HL-60 (cell line): ENCODE data around the gene STRIP1.

Experiments
- DNase-seq, 2 experiments: peaks; one replicate each; pipeline ENCODE4 v3.0.0-alpha.2; 2010 to 2020; ENCODE audit warnings: low read depth in 1 of 2, low spot score in 1 of 2
- H3K27ac ChIP-seq: fragments of 250-450 bp; sonication (Bioruptor Pico); replicated peaks from 2 replicates; pipeline ENCODE4 v1.5.1; 2020; ENCODE audit warnings: mild to moderate bottlenecking, moderate library complexity
- H3K27me3 ChIP-seq: fragments of 250-450 bp; sonication (Bioruptor Pico); 2 replicates; pipeline ENCODE4 v1.5.1; 2021; ENCODE audit warnings: mild to moderate bottlenecking, moderate library complexity; ENCODE audit not compliant: insufficient read depth, poor library complexity, severe bottlenecking
- H3K4me3 ChIP-seq: replicated peaks from 2 replicates; pipeline ENCODE4 v1.5.1; 2011; ENCODE audit warnings: mild to moderate bottlenecking, control low read depth, low read length; ENCODE audit not compliant: insufficient read depth
- CTCF ChIP-seq: IDR thresholded peaks from one replicate; pipeline ENCODE4 v1.5.1; 2011; ENCODE audit warnings: low read length, control low read depth, inconsistent platforms; ENCODE audit not compliant: insufficient read depth
- GABPA ChIP-seq: IDR thresholded peaks from 2 replicates; pipeline ENCODE4 v1.6.1; 2012; ENCODE audit warnings: low read depth
- POLR2AphosphoS5 ChIP-seq: IDR thresholded peaks from 2 replicates; pipeline ENCODE4 v1.6.1; 2012; ENCODE audit warnings: low read depth
- SPI1 ChIP-seq: IDR thresholded peaks from 2 replicates; pipeline ENCODE4 v1.6.1; 2012; ENCODE audit warnings: low read depth, mild to moderate bottlenecking, borderline replicate concordance
- TF ChIP-seq, protein P1 (sequence below): IDR thresholded peaks from 2 replicates; pipeline ENCODE4 v1.6.1; 2012; ENCODE audit warnings: low read depth; ENCODE audit not compliant: insufficient replicate concordance

Gene STRIP1

GRCh38 chr1:110039641-110040040 lies 5.2 kb downstream of the STRIP1 start:
- Histone ChIP-seq H3K27ac (no peak overlapping the region), H3K27me3 (no peaks in the 10 kb centered on the region), H3K4me3 (no peak overlapping the region)
- no peak for DNase-seq
- TF ChIP-seq GABPA, result no peak
- no peak for TF ChIP-seq SPI1
- TF ChIP-seq, protein P1, sequence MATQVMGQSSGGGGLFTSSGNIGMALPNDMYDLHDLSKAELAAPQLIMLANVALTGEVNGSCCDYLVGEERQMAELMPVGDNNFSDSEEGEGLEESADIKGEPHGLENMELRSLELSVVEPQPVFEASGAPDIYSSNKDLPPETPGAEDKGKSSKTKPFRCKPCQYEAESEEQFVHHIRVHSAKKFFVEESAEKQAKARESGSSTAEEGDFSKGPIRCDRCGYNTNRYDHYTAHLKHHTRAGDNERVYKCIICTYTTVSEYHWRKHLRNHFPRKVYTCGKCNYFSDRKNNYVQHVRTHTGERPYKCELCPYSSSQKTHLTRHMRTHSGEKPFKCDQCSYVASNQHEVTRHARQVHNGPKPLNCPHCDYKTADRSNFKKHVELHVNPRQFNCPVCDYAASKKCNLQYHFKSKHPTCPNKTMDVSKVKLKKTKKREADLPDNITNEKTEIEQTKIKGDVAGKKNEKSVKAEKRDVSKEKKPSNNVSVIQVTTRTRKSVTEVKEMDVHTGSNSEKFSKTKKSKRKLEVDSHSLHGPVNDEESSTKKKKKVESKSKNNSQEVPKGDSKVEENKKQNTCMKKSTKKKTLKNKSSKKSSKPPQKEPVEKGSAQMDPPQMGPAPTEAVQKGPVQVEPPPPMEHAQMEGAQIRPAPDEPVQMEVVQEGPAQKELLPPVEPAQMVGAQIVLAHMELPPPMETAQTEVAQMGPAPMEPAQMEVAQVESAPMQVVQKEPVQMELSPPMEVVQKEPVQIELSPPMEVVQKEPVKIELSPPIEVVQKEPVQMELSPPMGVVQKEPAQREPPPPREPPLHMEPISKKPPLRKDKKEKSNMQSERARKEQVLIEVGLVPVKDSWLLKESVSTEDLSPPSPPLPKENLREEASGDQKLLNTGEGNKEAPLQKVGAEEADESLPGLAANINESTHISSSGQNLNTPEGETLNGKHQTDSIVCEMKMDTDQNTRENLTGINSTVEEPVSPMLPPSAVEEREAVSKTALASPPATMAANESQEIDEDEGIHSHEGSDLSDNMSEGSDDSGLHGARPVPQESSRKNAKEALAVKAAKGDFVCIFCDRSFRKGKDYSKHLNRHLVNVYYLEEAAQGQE, result no peak
- no peak for TF ChIP-seq CTCF
- TF ChIP-seq POLR2AphosphoS5, result no peak

DNA sequence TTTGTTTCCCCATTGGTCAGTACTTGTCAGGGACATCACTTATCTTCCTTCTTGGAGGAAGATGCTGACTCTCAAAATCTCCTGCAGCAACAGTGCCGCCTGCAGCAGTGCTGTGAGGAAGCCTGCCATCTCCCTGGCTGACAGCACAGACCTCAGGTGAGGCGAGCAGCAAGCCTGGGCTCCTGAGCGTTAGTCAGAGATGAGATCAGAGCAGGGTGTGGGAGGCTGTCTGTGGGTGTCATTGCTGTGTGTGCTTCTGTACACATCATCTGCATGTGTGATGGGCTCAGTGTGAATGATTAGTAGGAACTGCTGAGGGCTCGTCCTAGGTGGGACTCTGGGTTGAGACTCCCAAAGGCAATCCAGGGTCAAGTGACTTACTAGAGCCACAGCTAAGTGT lies 6.1 kb downstream of the STRIP1 start:
- Histone ChIP-seq H3K4me3 (no peak overlapping the region), H3K27me3 (no peaks in the 10 kb centered on the region), H3K27ac (no peak overlapping the region)
- no peak for DNase-seq
- TF ChIP-seq GABPA (no peak), POLR2AphosphoS5 (no peak), CTCF (no peak), SPI1 (no peak)
- TF ChIP-seq, protein P1, result no peak

GRCh38 chr1:110043016-110043415 lies 8.6 kb downstream of the STRIP1 start:
- H3K4me3 ChIP-seq, result no peak overlapping the region
- TF ChIP-seq, protein P1, result no peak
- TF ChIP-seq POLR2AphosphoS5 (no peak), GABPA (no peak), CTCF (no peak), SPI1 (no peak)
- no peak for DNase-seq
- no peak overlapping the region for H3K27ac ChIP-seq
- H3K27me3 ChIP-seq, result no peaks in the 10 kb centered on the region
